Endodermal cell (in vitro differentiated cells): ENCODE measurements around the gene WDR46. TPM values are rescaled to one million over a fixed set of nuclear protein-coding genes. Genes with fewer than 3 reads are reported as not detected.

ENCODE experiments used
- DNase-seq: peaks from one replicate; pipeline ENCODE4 v3.0.0-alpha.2; 2017
- H3K27ac ChIP-seq: 2 replicates; pipeline ENCODE4 v1.5.1; 2013; ENCODE audit warnings: mild to moderate bottlenecking, low read depth, low read length, moderate library complexity
- H3K27me3 ChIP-seq: 2 replicates; pipeline ENCODE4 v1.6.1; 2013; ENCODE audit warnings: mild to moderate bottlenecking, low read length, moderate library complexity; ENCODE audit not compliant: insufficient read depth, control insufficient read depth, poor library complexity, severe bottlenecking
- H3K36me3 ChIP-seq: 2 replicates; pipeline ENCODE4 v1.7.0; 2013; ENCODE audit warnings: mild to moderate bottlenecking, low read length, moderate library complexity; ENCODE audit not compliant: control insufficient read depth, insufficient read depth
- H3K4me1 ChIP-seq: one replicate; pipeline ENCODE4 v1.7.0; 2013; ENCODE audit warnings: low read length; ENCODE audit not compliant: control insufficient read depth, insufficient read depth
- H3K4me3 ChIP-seq: 2 replicates; pipeline ENCODE4 v1.5.1; 2013; ENCODE audit warnings: mild to moderate bottlenecking, low read length, moderate library complexity
- H3K9ac ChIP-seq: 2 replicates; pipeline ENCODE4 v1.6.1; 2013; ENCODE audit warnings: mild to moderate bottlenecking, low read length, moderate library complexity; ENCODE audit not compliant: poor library complexity, severe bottlenecking; ENCODE audit errors: extremely low read depth
- H3K9me3 ChIP-seq: 2 replicates; pipeline ENCODE4 v1.6.1; 2013; ENCODE audit warnings: mild to moderate bottlenecking, low read length, moderate library complexity; ENCODE audit not compliant: control insufficient read depth
- H3K27ac Mint-ChIP-seq: 2 replicates; pipeline ENCODE4 v1.8.0; 2020; ENCODE audit warnings: mixed read lengths
- H3K27me3 Mint-ChIP-seq: 2 replicates; pipeline ENCODE4 v1.8.0; 2021; ENCODE audit warnings: mild to moderate bottlenecking, mixed read lengths; ENCODE audit not compliant: insufficient read depth
- H3K36me3 Mint-ChIP-seq: 2 replicates; pipeline ENCODE4 v1.8.0; 2020; ENCODE audit warnings: low read depth, mixed read lengths
- H3K4me1 Mint-ChIP-seq: 2 replicates; pipeline ENCODE4 v1.8.0; 2020; ENCODE audit warnings: mixed read lengths
- H3K4me3 Mint-ChIP-seq: 2 replicates; pipeline ENCODE4 v1.8.0; 2020; ENCODE audit warnings: mild to moderate bottlenecking, moderate library complexity, mixed read lengths
- H3K9me3 Mint-ChIP-seq: 2 replicates; pipeline ENCODE4 v1.8.0; 2020; ENCODE audit warnings: mild to moderate bottlenecking, mixed read lengths
- CTCF ChIP-seq: fragments of 200-600 bp; sonication (generic); conservative IDR thresholded peaks from 2 replicates; pipeline ENCODE4 v1.5.0; 2021; ENCODE audit warnings: antibody characterized with exemption, mild to moderate bottlenecking
- WGBS, 2 experiments: methylation state at CpG; one replicate each; pipeline versions ENCODE4 v1.1.5 to v1.1.7; 2013; ENCODE audit warnings: missing lambda C conversion rate in 2 of 2, mixed read lengths in 1 of 2; ENCODE audit not compliant: insufficient coverage in 1 of 2, insufficient read length in 1 of 2; 5-methylcytosine and 5-hydroxymethylcytosine counted together
- total RNA-seq, 2 donors: library from RNA; stranded (reverse); fragmentation: NEBNext Ultra II Directional in 1 of 2; extraction: Animal tissue kit (Norgen Biotek cat#: 25700) in 1 of 2; gene quantifications; 2 replicates in 1 of 2; 3 replicates in 1 of 2; pipeline ENCODE4 v1.2.1, GENCODE V29; 2021

The WDR46 gene
- total RNA-seq, 2 donors from 2014 or later: 42.9 to 62.5 TPM

DNA sequence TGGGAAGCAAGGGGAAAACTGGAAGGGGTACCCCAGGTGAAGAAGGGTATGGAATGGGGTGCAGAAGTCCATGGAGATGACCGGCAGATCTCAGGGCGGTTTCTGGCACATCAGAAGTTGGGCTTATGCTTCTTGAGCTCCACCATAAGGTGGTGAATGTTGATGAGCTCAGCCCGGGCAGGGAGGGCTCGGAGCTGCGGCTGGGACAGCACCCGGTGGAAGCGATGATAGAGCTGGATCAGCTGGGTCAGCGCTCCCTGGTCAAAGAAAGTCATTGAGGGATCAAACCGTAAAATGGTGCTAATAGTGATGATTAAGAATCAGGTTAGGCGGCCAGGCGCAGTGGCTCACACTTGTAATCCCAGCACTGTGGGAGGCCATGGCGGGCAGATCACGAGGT is 38.3 kb downstream of the WDR46 start:
- Histone ChIP-seq H3K36me3 (peaks cover 18% of the 10 kb centered on the region), H3K9me3 (no peaks in the 10 kb centered on the region), H3K27ac (no peak overlapping the region), H3K4me1 (peaks cover 5% of the 10 kb centered on the region), H3K9ac (no peak overlapping the region), H3K4me3 (no peak overlapping the region), H3K27me3 (peaks cover 25% of the 10 kb centered on the region)
- Mint-ChIP-seq H3K4me3 (no peak overlapping the region), H3K27me3 (peaks cover 23% of the 10 kb centered on the region), H3K36me3 (peaks cover 20% of the 10 kb centered on the region), H3K4me1 (peaks cover 14% of the 10 kb centered on the region), H3K27ac (no peak overlapping the region), H3K9me3 (no peaks in the 10 kb centered on the region)
- WGBS, 2 experiments: 96 to 98% methylated on average over 9 to 13 of the region's 13 CpGs
- no peak for DNase-seq
- TF ChIP-seq CTCF: no peak

- Mint-ChIP-seq H3K27ac (no peak overlapping the region), H3K9me3 (no peaks in the 10 kb centered on the region)
- 37 to 44% methylated on average over 11 to 15 of the region's 15 CpGs for WGBS, 2 experiments
Measured at GRCh38 chr6:33249732-33250630, 39.1 kb downstream of the WDR46 start.

More at GRCh38 chr6:33249732-33250630, 39.1 kb downstream of the WDR46 start:
- peaks cover 19% of the 10 kb centered on the region for H3K36me3 Mint-ChIP-seq
- H3K27me3 Mint-ChIP-seq: peaks cover 24% of the 10 kb centered on the region
- H3K9ac ChIP-seq: peak overlapping the region; percentile 57
- H3K36me3 ChIP-seq: peaks cover 18% of the 10 kb centered on the region
- no peak for TF ChIP-seq CTCF
- peak overlapping the region; percentile 71 for H3K27ac ChIP-seq
- peak overlapping the region; percentile 89 for H3K4me3 ChIP-seq
- H3K4me1 Mint-ChIP-seq: peaks cover 14% of the 10 kb centered on the region
- peaks cover 5% of the 10 kb centered on the region for H3K4me1 ChIP-seq
- no peak for DNase-seq
- H3K27me3 ChIP-seq: peaks cover 30% of the 10 kb centered on the region
- no peaks in the 10 kb centered on the region for H3K9me3 ChIP-seq
- H3K4me3 Mint-ChIP-seq: peak overlapping the region; percentile 66
